H54 (cell line): ENCODE data around the gene HOXB3.

ENCODE experiments used
- DNase-seq: peaks from one replicate; pipeline ENCODE4 v3.0.0; 2011; ENCODE audit warnings: low spot score, mixed read lengths; ENCODE audit not compliant: insufficient read length
- FAIRE-seq: peaks from 3 replicates; lab custom pipeline; 2011; peaks lifted over from hg19 to GRCh38; lab: Jason Lieb, UNC
- POLR2A ChIP-seq: IDR thresholded peaks from 2 replicates; pipeline ENCODE4 v1.6.1; 2011; ENCODE audit warnings: low read depth, mild to moderate bottlenecking, low read length

HOXB3 gene

DNA sequence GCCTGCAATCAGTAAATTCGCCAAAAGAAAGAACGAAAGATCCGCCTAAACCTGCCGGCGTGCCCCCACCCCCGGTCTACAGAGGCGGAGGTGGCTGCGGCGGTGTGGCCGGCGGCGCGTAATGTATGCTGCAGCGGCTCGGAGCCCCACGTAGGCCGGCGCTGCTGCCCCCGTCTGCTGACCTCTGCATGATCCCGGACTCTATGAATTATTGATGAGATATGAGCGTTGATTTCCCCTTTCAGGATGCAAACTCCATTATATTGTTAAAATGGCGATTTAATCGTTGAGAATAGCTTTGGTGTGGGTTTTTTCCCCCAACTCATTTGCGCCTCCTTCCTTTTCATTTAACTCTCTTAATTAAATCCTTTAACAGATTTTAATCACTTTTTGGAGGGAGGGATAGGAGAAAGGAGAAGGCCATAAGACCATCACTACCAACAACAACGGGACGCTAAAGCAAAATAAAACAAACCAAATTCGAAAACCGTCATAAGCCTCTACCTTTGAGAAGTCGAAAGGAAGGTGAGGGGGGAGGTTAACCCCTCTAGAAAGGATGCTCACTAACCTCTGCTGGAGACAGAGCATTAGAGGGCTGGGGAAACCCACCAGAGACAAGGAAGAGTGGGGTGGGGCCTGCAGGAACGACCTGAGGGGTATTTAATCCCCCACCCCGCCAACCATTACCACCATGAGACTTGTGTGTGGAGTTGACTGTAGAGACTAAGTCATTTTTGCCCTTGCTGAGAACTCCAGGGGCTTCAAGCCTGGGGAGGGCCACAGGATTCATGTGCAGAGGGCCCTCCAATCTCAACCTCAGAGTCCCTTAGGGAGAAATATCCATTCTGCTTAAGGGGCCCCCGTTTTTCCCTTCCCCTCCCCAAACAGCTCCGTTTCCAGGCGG is 3.4 kb downstream of the HOXB3 start:
- DNase-seq, result no peak
- FAIRE-seq, result no peak

DNA sequence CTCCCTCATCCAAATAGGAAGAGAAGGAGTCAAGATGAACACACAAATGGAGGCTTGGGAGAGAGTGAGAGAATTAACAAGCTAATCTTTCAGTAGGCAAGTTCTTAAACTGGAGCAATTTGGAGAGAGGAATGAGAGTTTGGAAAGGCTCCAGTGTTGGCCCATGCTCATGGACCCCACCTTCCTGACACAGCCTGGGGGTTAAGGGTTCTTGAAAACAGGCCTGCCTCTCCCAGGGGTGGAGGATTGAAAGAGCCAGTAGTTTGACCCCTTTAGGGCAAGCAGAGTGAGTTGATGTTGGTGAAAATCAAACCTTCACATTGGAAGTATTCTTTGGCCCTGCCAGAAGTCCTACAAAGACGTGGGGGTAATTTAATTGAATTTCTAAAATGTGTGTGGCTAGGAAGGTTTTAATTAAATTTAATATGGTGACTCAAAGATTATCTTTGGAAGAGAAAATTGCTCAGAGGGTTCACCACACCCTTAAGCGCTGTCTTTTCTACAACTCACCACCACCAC is 5.8 kb downstream of the HOXB3 start:
- no peak for FAIRE-seq
- TF ChIP-seq POLR2A, result no peak
- DNase-seq, result no peak

More for the DNA sequence above, 3.4 kb downstream of the HOXB3 start:
- no peak for TF ChIP-seq POLR2A

DNA sequence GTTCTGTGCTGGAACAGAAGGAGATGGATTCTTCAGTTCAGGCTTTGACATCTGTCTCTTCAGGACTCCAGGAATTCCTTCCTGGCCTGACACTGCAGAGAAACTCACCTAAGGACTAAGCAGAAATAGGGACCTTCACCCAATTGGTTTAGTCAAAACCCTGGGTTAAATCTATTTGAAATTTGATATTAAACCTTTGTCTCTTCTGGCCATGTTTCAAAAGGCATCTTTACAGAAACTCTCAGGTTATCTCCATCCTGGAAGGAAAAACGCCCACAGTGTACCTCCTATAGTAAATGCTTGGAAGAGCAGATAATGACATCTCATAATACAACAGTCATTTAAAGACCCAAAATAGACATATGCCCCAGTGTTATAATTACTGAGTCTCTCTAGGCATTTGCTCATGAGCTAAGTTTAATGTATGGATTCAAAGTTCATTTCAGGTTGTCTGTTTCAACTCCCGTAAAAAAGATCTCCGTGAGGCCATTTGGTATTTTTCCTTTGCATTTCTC is 6.3 kb downstream of the HOXB3 start:
- no peak for TF ChIP-seq POLR2A
- no peak for FAIRE-seq
- DNase-seq, result no peak

DNA sequence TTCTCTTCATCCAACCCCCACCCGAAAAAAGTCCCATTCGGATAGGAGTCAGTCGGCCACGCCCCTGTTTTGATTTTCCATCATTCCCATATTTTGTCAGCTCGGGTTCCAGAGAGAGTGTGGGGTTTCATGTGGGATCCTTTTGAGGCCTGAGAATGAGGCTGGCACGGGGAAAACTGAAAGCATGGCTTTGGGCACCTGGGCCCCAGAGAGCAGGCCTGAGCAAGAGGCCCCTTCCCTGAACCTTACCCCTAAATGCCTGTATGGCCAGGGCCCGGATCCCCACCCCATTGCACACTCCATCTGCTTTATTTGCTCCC is 7.3 kb downstream of the HOXB3 start:
- DNase-seq (no peak), FAIRE-seq (no peak)
- TF ChIP-seq POLR2A, result no peak

DNA sequence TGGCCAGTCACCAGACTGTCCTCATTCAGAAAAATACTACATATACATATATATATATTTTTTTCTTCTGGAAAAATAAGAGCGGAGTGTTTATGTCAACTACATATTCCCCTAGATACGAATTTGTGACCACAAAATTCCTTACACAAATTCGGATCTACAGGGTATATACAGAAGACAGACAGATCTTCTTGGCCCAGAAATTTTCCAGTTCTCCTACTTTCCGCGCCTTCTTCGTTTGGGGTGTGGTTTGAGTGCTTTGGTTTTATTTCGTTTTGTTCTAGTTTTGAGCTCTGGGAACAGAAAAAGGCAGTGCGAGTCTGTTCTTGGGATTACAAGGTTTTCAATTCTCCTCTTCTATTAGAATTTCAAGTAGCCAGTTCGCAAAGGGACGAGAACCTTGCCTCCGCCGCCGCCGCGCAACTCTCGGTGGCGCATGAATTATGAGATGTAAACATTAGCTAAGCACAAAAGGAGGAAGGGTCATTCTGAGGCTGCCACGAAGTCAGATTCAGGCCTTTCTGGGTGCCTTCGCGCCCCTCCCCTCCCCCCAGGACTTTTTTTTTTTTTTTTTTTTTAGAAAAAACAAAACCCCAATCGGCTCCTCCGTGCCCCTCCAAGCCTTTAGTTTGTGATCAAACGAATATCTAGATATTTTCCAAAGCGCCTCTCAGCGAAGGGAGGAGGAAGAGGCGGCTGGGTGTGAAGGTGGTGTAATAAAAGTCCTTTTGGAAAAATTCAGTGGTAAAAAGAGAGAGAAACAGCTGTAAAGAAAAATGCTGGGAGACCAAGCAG is 10.1 kb downstream of the HOXB3 start:
- DNase-seq (no peak), FAIRE-seq (no peak)
- TF ChIP-seq POLR2A, result no peak

DNA sequence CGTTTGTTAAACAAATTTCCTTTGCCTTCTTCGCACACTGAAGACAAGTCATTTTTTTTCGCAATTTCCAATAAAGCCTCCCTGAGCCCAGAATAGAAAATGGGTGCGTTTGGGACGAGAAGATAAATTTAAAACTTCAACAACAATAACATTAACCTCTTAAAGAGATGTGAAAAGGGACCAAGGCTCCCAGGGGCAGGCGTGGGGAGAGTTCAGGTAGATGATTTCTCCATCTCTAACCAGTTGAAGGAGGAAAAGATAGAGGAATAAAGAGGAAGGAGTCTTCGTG is 10.6 kb downstream of the HOXB3 start:
- FAIRE-seq (no peak), DNase-seq (no peak)
- no peak for TF ChIP-seq POLR2A

DNA sequence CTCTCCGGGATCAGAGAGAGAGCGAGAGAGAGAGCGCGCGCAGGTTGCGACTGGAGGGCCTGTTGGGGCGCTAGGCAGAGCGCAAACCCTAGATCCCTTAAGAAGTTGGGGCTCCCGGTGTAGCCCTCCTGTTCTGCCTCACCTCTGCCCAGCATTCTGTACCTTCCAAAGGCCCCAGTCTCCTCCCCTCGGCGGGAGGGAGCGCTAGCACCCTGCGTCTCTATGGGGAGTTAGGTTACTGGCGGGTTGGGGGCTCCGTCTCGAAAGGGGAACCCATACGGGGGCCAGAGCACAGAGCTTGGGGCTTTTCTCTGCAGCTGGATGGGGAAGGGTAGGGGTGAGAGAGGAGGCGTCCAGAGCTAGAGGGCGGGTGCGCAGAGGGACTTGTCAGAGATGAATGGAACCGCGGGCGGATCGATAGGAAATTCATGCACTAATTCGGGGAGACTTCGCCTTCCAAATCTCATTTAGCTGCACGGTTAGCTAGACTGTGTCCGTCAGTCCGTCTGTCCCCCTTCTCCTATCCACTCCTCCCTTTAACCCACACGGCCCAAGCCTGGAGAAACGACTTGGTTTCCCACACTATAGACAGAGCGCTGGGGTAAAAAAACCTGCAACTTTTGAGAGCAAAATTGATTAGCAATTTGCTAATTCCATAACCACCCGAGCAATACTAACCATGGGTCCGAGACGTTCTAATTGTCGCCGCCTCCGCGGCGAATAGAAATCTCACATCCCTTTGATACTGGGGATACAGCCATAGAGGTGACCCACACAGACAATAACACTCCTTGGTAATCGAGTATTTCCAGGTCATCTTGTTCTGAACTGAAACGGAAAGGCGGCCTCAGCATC is 11.2 kb downstream of the HOXB3 start:
- TF ChIP-seq POLR2A, result no peak
- DNase-seq (no peak), FAIRE-seq (no peak)

DNA sequence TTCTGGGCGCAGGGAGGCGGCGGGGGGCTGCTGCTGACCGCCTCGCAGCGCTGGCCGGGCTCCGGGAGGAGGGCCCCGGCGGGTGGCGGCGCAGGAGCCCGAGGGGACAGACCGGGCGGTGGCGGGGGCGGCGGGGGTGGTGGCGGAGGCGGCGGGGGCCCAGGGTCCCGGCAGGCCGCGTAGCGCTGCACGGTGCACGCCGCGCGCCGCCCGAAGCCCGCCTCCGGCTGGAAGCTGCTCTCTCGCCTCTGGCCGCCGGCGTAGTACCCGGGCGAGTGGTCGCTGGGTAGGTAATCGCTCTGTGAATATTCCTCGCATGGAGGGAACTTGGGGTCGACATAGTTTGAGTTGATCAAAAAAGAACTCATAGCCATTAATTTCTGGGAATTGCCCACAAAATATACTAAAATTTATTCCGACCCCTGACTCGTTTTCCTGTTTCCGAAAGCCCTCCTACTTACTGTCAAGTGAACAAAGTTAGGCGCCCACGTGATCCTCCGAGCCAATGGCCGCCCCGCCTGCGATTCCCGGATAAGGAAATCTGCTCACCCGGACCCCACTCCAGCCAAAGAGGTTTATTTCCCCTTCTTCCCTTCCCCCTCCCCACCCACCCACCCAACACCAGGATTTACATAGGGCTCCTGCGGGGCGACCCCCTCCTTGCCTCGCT is 12.0 kb downstream of the HOXB3 start, which contains the start of gene HOXB4:
Gene HOXB4, minus strand, starts transcription at position 405 of the 670 bp plus-strand sequence. Its CDS starts 31 bp downstream, at position 374.
- FAIRE-seq, result no peak
- no peak for DNase-seq
- no peak for TF ChIP-seq POLR2A

DNA sequence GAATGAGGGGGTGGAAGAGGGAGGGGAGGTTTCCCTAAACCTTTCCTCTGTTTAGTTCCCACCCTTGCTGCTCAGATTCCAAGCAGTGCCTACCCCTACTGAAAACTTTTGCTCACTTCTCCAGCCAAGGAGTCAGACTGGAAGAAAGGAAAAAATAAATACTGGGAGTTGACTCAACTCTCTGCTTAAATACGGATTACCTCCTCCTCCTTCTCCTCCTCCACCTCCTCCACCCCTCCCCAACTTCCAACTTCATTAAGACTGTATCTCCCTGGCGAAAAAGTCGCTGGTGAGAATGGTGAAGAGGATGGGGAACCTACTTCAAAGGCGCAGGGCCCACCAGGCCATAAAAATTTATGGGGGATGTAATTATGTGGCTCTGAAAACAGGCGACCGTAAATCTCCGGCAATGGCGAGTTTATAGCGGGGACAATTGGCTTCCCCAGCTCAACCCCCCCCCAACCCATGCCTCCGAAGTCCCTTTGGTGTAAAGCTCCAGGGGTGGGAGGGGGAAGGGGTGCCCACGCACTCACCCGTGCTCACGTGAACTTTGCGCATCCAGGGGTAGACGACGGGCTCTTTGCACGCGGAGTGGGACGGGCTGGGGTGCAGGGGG is 12.6 kb downstream of the HOXB3 start:
- DNase-seq (no peak), FAIRE-seq (no peak)
- TF ChIP-seq POLR2A, result no peak

DNA sequence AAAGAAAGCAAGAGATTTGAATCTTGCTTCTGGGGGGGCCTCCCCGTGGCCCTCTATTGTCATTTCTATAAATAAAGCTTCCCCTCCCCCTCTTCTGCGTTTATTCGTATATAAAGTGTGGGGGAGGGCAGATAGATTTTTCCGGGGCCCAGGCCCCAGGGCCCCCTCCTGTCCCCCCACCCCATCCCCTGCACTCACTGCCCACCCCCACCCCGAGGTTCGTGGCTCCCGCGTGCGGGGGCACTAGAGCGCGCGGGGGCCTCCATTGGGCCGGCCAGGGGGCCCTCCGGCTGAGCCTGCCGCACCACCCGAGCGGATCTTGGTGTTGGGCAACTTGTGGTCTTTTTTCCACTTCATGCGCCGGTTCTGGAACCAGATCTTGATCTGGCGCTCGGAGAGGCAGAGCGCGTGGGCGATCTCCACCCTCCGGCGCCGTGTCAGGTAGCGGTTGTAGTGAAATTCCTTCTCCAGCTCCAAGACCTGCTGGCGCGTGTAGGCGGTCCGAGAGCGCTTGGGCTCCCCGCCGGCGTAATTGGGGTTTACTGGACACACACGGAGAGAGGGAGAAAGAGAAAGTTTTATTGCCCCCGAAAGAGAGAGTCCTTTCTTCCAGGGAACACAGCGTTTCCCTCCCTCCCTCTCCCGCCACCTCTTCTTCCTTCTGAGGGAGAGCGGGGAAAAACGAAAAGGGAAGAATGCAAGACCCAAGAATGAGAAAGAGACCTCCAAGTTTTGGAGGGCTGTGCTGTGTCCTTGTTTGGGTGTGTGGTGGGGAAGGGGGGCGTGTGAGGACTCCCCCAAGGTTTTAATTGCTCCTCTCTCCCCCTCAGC is 13.3 kb downstream of the HOXB3 start:
- DNase-seq (no peak), FAIRE-seq (no peak)
- no peak for TF ChIP-seq POLR2A

DNA sequence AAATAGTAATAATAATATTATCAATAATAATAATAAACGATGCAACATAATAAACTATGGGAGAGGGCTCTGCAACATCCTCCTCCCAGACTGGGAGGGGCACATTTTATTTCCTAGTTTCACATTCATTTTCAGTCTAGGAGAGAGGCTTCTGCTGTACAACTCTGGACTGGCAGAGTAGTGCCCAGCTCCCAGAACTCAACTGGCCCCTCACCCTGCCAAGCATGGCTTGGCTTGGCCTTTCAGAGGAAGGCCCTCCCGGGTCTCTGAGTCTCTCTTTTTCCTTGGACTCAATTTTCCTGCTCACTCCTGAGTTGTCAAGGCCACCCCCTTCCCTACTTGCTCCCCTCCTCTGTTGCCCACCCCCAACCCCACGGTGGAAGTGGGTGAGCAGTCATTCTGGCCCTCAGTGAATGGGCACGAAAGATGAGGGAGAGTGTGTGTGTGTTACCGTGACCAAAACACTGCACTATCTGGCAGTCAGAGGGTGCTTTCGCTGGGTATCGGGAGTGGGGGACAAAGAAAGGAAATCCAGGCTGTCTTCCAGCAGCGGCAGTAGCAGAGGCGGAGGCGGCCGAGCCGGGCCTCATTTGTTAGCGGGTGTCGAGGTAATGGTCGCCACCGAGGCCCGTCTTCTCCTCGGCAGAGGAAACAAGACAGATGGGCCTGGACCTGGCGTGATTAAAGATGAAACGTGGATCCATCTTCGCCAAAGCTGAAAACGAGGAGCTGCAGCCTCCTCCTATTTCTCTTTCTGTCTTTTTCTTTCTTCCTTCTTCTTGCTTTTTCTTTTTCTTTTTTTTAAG is 14.2 kb downstream of the HOXB3 start:
- TF ChIP-seq POLR2A, result no peak
- DNase-seq (no peak), FAIRE-seq (no peak)
